NB4 (cell line): Measurements from ENCODE around the gene ZNF248.

Source experiments
- CTCF ChIP-seq: IDR thresholded peaks from one replicate; pipeline ENCODE4 v1.5.1; 2012; ENCODE audit warnings: low read depth, low read length
- MAX ChIP-seq: IDR thresholded peaks from 2 replicates; pipeline ENCODE4 v1.6.1; 2011; ENCODE audit warnings: low read depth, low read length
- POLR2A ChIP-seq: IDR thresholded peaks from 2 replicates; pipeline ENCODE4 v1.6.1; 2011; ENCODE audit warnings: mild to moderate bottlenecking; ENCODE audit not compliant: insufficient read length; ENCODE audit errors: extremely low read depth

- no peak for TF ChIP-seq POLR2A
- TF ChIP-seq CTCF: no peak
- no peak for TF ChIP-seq MAX
Observed at GRCh38 chr10:37885850-37886249, 28.4 kb upstream of the ZNF248 start.
